ENCODE measurements around the gene CRACDL.
"Not testable (repeated sequence)": the region's sequence is repeated elsewhere in the genome, so short reads cannot be mapped to it uniquely, and the experiment has no call there.

CRACDL gene

GRCh38 chr2:98759827-98760625, 176.0 kb downstream of the CRACDL start:
- H3K4me3 ChIP-seq (ENCODE audit: low read depth, low read length), result no peak overlapping the region

GRCh38 chr2:98759338-98759737, 176.7 kb downstream of the CRACDL start:
- no peak overlapping the region for H3K4me3 ChIP-seq (ENCODE audit: low read depth, low read length)

DNA sequence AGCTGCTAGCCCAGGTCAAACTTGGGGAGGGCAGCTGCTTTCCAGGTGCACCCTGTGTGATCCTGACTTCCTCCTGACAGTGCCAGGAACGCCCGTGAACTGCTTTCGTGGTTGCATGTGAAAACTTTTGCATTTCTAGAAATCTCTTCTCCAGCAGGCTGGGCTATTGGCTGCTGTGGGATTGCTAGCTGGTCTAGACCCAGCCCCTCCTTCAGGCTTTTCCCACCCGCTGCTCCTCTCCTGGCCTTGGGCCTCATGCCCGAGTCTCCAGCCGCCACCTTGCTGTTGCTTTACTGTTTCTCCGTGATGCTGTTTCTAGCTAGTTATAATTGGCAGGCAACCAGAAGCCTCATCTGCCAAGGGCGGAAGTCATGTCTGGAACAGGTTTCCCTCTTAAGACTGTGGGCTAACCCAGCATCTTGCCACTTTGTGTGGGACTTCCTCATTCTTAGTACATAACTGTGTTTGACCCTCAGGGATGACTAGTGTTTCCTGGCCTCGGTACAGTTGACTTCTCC, 178.1 kb downstream of the CRACDL start:
- no peak overlapping the region for H3K4me3 ChIP-seq (ENCODE audit: low read depth, low read length)

GRCh38 chr2:98753801-98754200, 182.2 kb downstream of the CRACDL start:
- no peak overlapping the region for H3K4me3 ChIP-seq (ENCODE audit: low read depth, low read length)

DNA sequence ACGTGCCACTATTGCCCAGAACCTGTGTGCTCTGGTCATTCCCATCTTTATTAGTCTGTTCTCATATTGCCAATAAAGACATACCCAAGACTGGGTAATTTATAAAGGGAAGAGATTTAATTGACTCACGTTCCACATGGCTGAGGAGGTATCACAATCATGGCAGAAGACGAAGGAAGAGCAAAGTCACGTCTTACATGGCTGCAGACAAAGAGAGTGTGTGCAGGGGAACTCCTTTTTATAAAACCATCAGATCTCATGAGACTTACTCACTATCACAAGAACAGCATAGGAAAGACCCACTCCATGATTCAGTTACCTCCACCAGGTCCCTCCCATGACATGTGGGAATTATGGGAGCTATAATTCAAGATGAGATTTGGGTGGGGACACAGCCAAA, 183.3 kb downstream of the CRACDL start:
- H3K4me3 ChIP-seq (ENCODE audit: low read depth, low read length), result not testable (repeated sequence)

- no peak overlapping the region for H3K4me3 ChIP-seq (ENCODE audit: low read depth, low read length)
Measured at GRCh38 chr2:98751748-98752147, 184.3 kb downstream of the CRACDL start.

DNA sequence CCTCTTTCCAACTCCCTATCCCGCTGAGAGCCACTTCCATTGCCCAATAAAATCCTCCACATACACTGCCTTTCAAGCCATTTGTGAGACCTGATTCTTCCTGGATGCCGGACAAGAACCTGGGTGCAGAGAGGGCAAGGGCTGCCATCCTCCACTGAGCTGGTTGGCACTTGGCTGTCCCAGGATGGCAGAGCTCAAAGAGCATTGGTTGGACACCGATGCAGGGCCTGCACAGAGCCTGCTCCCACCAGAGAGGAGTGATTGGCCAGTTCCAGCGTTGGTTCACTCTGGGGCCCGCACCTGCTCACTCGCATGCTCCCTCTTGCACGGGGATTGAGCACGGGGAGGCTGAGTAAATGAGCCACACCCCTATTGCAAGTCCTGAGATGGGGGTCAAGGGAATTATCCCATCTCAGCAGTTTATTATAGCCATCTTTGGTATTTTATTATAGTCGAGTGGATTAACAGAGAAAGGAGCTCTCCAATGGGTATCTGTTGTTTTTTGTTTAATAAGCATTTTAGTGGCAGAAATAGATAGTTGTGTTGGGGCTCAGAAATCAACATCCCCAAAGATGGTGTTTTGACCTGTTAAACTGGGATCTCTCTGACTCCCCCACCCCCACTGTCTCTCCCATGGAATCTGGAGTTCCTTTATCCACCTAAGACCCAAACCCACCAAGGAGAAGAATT, 185.3 kb downstream of the CRACDL start:
- no peak overlapping the region for H3K4me3 ChIP-seq (ENCODE audit: low read depth, low read length)

- H3K4me3 ChIP-seq (ENCODE audit: low read depth, low read length), result no peak overlapping the region
Measured at GRCh38 chr2:98749066-98749450, 187.0 kb downstream of the CRACDL start.

DNA sequence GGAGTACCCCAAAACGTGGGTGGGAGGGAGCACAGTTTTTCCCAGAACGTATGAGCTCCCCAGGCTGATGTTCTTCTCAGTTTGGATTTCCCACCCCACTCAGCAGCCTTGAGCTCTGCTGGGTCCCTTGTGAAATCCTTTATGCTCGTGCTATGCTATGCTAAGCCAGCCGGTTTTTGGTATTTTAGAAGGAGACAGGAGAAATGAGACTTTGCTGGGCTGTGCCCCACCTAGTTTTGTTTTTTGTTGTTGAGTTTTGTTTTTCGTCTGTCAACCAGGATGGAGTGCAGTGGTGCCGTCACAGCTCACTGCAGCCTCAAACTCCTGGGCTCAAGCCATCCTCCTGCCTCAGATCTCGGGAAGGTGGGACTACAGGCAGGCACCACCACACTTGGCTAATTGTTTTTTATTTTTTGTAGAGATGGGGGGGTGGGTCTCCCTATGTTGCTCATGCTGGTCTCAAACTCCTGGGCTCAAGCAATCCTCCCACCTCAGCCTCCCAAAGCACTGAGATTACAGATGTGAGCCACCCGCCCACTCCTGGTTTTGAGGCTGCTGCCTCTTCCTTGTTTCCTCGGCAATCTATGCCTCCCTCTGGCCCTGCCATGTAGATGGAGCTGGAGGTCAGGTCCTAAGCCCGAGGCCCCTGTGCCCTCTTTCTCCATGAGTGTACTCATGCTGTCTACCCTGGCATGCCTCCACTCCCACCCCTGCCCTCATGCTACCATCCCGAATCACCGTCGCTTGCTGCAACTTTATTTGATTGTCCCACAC, 187.5 kb downstream of the CRACDL start:
- H3K4me3 ChIP-seq (ENCODE audit: low read depth, low read length), result no peak overlapping the region

GRCh38 chr2:98747888-98748287, 188.1 kb downstream of the CRACDL start:
- no peak overlapping the region for H3K4me3 ChIP-seq (ENCODE audit: low read depth, low read length)

DNA sequence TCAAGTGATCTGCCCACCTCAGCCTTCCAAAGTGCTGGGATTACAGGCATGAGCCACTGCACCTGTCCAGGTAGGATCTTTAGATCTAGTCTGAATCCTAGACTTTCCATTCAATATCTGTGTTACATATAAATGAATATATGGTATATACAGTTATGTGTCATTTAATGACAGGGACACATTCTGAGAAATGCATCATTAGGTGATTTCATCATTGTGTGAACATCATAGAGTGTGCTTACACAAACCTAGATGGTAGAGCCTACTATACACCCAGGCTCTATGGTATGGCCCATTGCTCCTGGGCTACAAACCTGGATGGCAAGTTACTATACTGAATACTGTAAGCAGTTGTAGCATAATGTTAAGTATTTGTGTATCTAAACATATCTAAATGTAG, 189.6 kb downstream of the CRACDL start:
- H3K4me3 ChIP-seq (ENCODE audit: low read depth, low read length), result no peak overlapping the region

DNA sequence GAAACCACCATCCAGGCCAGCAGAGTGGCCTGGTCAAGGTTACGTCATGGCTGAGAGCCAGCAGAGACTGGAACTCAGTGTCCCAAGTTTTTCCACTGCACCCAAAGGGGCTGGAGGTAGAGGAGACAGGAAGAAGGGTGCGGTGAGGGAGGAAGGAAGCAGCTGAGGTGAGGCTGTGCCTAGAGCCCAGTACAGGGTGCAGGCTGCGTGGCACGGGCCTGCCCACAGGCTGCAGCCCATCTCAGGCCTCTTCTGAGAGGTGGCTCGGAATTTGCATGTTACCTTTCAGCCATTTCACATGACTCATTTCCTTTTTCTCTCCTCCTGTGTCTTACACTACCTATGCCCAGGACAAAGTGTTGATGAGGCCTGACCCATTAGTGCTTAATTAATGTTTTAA, 191.4 kb downstream of the CRACDL start:
- H3K4me3 ChIP-seq (ENCODE audit: low read depth, low read length), result no peak overlapping the region
